Measurements from ENCODE around the gene GALNT18.

Gene GALNT18

DNA sequence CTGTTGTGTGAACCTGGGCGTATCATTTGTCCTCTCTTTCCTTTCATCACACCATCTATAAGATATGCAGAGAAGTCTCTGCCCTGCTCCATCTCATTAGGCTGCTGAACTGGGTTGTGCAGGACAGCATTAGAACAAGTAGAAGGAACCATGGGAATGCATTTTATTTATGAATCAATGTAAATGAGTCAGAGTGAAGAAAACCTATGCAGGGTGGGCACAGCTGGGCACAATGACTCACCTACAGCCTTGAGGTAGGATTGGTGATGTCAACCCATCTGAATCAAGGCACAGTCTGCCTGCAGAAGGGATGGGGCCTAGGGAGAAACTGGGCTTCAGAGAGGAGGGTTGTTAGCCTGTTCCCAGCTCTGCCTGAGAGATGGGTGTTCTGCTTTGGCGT, 392.2 kb downstream of the GALNT18 start:
- Histone ChIP-seq H3K9ac (no peak overlapping the region), H3K4me2 (no peak overlapping the region), H2AFZ (ENCODE audit: low read depth) (no peak overlapping the region), H4K20me1 (ENCODE audit: insufficient read depth) (no peaks in the 10 kb centered on the region), H3K36me3 (ENCODE audit: insufficient read depth) (no peaks in the 10 kb centered on the region), H3K79me2 (ENCODE audit: insufficient read depth, low read depth) (no peaks in the 10 kb centered on the region), H3K4me1 (ENCODE audit: low read depth, poor library complexity, severe bottlenecking) (no peaks in the 10 kb centered on the region), H3K4me3 (IDR thresholded peaks at IDR 0.05; ENCODE audit: insufficient read depth, low read depth, low read length) (no peak overlapping the region), H3K27ac (no peak overlapping the region), H3K27me3 (ENCODE audit: insufficient read depth, low read depth) (no peaks in the 10 kb centered on the region)
- TF ChIP-seq, protein P1, sequence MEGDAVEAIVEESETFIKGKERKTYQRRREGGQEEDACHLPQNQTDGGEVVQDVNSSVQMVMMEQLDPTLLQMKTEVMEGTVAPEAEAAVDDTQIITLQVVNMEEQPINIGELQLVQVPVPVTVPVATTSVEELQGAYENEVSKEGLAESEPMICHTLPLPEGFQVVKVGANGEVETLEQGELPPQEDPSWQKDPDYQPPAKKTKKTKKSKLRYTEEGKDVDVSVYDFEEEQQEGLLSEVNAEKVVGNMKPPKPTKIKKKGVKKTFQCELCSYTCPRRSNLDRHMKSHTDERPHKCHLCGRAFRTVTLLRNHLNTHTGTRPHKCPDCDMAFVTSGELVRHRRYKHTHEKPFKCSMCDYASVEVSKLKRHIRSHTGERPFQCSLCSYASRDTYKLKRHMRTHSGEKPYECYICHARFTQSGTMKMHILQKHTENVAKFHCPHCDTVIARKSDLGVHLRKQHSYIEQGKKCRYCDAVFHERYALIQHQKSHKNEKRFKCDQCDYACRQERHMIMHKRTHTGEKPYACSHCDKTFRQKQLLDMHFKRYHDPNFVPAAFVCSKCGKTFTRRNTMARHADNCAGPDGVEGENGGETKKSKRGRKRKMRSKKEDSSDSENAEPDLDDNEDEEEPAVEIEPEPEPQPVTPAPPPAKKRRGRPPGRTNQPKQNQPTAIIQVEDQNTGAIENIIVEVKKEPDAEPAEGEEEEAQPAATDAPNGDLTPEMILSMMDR (conservative IDR thresholded peaks at IDR 0.05; ENCODE audit: low read depth, low read length) = no peak

DNA sequence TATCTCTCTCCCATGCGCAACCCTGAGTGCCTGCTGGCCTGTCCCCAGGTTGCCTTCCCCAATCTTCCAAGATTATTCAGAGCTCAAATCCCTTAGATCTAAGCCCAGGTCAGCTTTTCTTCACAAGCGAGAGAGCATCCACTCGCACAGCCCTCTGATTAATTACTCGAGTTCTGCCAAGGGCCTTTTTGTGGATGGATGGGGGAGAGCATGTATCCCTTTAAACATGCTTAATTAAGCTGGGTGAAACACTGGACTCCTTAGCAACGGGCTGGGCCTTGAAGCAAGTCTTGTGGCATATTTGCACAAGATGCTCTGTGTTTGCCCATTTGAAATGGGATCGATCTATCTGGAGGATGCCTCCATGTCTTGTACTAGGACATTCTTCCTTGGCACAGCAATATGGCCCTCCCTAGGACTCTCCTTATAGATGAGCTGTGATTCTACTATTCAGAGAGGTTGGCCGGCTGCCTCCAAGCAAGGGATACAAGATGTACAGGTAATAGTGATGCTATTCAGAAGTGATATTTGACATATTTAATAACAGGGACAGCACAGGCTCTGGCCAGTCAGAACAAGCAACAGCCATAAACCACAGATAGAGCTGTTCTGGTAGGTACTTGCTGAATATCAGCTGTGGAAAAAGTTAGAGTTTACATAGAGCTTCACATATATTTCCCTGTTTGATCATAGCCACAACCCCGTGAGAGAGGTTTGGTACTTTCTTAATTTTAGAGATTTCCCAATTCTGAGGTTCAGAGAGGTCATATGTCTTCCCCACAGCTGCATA, 394.3 kb downstream of the GALNT18 start:
- H3K36me3 ChIP-seq (ENCODE audit: insufficient read depth) = no peaks in the 10 kb centered on the region
- H2AFZ ChIP-seq (ENCODE audit: low read depth) = no peak overlapping the region
- H3K79me2 ChIP-seq (ENCODE audit: insufficient read depth, low read depth) = no peaks in the 10 kb centered on the region
- no peaks in the 10 kb centered on the region for H4K20me1 ChIP-seq (ENCODE audit: insufficient read depth)
- H3K9ac ChIP-seq = no peak overlapping the region
- H3K4me1 ChIP-seq (ENCODE audit: low read depth, poor library complexity, severe bottlenecking) = no peaks in the 10 kb centered on the region
- no peak overlapping the region for H3K27ac ChIP-seq
- no peaks in the 10 kb centered on the region for H3K27me3 ChIP-seq (ENCODE audit: insufficient read depth, low read depth)
- H3K4me3 ChIP-seq (IDR thresholded peaks at IDR 0.05; ENCODE audit: insufficient read depth, low read depth, low read length) = no peak overlapping the region
- no peak overlapping the region for H3K4me2 ChIP-seq
- TF ChIP-seq, protein P1 (conservative IDR thresholded peaks at IDR 0.05; ENCODE audit: low read depth, low read length) = no peak

Measured in KMS-11 (cell line).